HTR-8/SVneo (cell line): Measurements from ENCODE around the gene EBLN2.

ENCODE experiments used
- DNase-seq: peaks from one replicate; pipeline ENCODE4 v3.0.0; 2011; ENCODE audit warnings: low spot score, mixed read lengths; ENCODE audit not compliant: insufficient read length
- FAIRE-seq: peaks from 2 replicates; lab custom pipeline; 2011; peaks lifted over from hg19 to GRCh38; lab: Jason Lieb, UNC

The EBLN2 gene

DNA sequence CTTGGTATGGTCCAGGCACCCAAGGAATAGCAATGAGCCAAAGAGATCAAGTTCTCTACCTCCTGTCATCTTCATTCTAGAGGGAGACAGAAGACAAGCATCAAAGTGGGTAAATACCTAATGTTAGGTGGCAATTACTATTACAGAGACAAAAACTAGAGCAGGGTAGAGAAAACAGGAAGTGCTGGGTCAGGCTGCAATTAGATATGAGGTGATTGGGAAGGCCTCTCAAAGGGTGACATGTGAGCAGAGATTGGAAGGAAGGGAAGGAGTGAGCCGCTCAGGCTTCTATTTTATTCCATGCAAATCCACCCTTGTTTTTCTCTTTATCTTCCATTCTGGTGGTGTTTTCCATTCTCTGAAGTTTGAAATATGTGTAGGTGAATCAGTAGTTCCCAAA is 37.4 kb downstream of the EBLN2 start:
- no peak for FAIRE-seq
- DNase-seq: no peak

DNA sequence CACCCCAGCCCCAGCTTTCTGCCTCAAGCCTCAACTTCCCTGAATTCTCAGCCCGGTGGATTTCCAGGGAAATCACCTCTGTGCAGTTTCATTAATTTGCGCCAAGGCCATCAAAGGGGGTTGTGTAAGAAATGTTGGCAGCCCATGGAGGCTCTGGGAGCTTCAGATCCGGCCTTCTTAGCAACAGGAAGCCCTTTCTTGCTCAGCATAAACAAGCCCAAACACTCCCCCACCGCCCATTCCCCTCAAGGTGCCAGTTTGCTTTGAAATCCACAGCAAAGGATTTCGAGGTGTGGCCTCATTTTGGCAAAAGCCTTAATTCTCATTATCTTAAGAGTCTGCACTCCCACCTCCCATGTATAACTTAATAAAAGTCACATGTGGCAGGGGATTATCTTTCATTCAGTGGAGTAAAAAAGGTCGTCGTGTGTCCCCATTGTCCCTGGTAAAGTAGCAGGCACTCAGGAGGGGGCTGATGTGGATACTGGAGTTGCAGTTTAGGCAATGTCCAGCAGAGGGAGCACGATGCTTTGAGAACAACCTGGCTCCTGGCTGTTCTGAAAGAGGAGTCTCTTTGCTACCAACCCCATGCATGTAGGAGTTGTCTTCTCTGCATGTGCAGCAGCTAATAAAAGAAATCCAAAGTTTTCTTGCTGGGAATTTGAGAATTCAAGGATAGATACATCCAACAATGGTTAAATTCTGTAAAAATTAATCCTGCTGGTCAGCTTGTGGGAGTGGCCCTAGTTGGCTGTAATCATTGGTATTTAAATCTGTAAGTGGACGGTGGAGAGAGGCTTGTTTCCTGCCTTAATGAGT is 39.5 kb downstream of the EBLN2 start:
- FAIRE-seq (peak; percentile 80), DNase-seq (peak; percentile 88)

DNA sequence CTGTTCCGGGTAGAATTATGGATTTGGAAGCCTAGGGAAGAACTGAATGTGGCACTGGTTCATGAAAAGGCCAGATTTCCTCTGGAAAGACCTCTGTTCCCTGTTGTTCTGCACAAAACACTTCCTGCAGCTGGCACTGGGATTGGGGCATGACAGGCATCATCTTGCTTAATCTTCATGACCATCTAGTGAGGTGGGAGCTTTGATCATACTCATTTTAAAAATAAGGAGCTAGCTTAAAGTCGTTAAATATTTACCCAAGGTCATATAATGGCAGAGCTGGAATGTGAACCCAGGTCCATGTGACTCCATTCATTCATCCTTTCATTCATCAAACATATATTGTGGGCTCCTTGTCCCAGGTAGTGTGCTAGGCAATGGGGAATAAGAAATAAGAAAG is 40.4 kb downstream of the EBLN2 start:
- DNase-seq (no peak), FAIRE-seq (no peak)

DNA sequence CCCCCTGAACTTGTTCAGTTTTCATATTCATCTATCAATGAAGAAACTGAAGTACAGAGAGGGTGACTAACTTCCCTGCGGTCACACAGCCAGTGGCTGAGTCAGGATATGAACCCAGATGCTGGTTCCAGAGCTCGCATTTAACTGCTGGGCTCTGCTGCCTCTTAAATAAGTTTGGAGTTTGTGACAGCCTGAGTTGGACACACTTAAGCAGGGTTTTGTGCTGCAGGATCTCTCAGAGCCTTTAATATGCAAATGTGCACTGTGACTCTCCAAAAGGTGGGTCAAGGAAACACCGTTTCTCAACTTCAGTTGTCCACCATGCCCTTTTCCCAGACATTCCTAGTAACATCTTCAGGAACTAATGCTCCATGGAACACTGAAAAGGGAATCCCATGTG is 45.8 kb downstream of the EBLN2 start:
- FAIRE-seq (no peak), DNase-seq (no peak)

DNA sequence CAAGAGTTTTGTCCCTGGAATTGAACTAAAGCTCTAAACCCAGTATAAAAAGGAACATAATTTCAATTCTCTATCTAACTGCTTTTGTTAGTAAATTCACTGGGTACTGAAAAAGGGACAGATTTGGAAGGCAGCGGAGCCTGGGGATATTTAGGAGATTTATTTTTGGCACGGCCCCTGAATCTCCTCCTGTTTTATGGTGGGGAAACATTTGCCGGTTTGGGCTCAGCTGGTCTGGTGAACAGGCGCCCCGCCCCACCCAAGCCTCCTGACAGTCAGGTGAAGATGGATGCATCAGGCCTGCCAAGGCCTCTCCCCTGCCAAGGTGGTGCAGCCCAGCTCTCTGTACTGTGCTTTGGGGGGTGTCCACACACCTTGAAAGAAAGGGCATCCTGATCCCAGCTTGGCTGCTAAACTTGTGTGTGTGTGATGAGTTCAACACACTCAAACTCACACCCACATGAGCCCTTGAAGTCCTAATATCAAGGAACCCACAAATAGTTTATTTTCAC is 46.3 kb downstream of the EBLN2 start:
- FAIRE-seq (no peak), DNase-seq (no peak)

DNA sequence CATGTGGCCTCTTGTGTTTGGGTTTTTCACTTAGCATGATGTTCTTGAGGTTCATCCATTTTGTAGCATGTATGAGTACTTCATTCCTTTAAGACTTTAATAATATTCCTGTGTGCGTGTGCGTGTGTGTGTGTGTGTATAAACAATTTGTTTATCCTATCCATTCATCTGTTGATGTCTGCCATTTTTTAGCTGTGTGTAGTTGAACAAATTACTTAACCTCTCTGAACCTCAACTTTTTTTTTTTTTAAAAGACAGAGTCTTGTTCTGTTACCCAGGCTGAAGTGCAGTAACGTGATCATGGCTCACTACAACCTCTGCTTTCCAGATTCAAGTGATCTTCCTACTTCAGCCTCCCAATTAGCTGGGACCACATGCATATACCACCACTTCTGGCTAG is 47.3 kb downstream of the EBLN2 start:
- DNase-seq: no peak
- FAIRE-seq: no peak

DNA sequence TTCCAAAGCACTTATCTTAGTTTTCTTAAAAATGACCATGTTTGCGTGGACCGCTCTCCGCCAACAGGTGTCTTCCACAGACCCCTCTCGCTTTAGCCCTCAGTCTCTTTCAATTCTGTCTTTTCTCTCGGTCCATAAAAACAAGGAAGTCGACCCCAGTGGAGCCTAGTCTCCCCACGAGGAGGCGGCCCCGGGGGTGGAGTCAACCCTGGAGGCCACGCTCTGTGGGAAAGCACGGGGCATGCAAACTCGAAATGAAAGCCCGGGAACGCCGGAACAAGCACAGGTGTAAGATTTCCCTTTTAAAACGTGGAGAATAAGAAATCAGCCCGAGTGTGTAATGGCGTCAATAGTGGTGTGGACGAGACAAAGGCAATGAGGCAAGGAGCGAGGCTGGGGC is 49.1 kb downstream of the EBLN2 start:
- peak; percentile 99 for FAIRE-seq

More for the DNA sequence above, 49.1 kb downstream of the EBLN2 start:
- DNase-seq: no peak
